Measurements from ENCODE around the gene ATRX.
A peak's percentile ranks its signal among the peaks of the same experiment; 100 is the strongest.
"Not testable (repeated sequence)": the region's sequence is repeated elsewhere in the genome, so short reads cannot be mapped to it uniquely, and the experiment has no call there.

Gene ATRX

GRCh38 chrX:77622672-77623071 lies 163.3 kb downstream of the ATRX start:
- DNase-seq (ENCODE audit: low read depth), result no peak

GRCh38 chrX:77622233-77622632 lies 163.8 kb downstream of the ATRX start:
- DNase-seq (ENCODE audit: low read depth), result no peak

DNA sequence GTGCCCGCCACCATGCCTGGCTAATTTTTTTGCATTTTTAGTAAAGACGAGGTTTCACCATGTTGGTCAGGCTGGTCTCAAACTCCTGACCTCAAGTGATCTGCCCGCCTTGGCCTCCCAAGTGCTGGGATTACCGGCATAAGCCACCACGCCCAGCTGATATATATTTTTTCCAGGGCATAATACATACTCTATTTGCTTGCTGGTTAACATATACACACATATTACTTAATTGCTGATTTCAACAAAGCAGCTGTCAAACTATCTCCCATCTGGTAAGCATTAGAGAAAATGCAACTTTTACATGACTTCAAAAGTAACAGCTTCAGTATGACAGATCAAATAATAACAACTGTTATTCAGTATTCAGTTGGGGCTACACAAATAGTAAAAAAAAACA lies 164.6 kb downstream of the ATRX start:
- not testable (repeated sequence) for DNase-seq (ENCODE audit: low read depth)

DNA sequence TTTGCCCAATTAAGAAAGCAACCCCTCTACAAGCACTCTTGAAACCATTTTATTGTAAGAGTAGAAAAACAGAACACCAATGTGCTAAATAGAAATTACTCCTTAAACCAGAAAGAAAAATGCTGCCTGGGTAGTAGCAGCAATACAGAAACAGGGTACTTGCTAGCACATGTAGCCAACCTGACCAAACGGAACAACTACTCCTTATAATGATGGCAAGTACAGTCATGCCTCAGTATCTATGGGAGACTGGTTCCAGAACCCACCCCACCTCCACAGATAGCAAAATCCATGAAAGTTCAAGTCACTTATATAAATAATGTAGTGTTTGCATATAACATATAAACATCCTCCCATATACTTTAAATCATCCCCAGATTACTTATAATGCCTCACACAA lies 168.8 kb downstream of the ATRX start:
- DNase-seq (ENCODE audit: low read depth), result no peak

- no peak for DNase-seq (ENCODE audit: low read depth)
Observed at GRCh38 chrX:77603635-77604336, 182.2 kb downstream of the ATRX start.

GRCh38 chrX:77597511-77597910 lies 188.5 kb downstream of the ATRX start:
- DNase-seq (ENCODE audit: low read depth), result no peak

- no peak for DNase-seq (ENCODE audit: low read depth)
Observed at GRCh38 chrX:77597090-77597489, 188.9 kb downstream of the ATRX start.

DNA sequence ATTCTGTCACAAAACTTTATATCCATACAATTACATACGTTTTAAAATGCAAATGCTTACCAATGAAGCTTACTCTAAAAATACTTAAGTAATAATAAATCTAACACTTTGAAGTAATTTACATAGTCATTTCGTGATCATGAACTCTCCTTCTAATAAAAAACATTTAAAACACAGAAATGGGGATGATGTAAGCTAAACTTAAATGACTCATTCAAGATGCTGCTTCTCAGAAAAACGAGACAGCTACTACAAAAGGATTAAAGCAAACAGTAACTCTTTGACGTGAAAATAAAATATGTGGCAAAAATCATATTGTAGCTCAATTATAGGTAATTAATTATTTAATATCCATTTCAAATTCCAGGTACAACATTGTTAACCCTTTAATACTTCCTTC lies 190.2 kb downstream of the ATRX start:
- DNase-seq (ENCODE audit: low read depth), result no peak

DNA sequence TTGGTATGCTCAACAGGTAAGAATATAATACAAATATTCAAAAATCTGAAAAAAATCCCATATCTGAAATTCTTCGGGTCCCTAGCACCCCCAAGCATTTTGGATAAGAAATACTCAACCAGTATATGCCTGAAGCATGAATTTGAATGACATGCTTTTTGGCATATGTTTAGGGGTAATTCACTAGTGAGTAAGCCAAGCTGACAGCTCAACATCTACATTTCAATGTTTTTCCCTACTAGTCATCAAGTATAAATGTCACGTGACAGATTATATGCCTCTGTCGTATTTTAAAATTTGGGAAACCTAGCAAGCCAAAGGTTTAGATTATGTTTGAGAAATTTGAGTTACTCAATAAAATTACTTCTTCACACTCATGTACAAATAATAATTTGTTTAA lies 213.7 kb downstream of the ATRX start:
- DNase-seq (ENCODE audit: low read depth), result no peak

DNA sequence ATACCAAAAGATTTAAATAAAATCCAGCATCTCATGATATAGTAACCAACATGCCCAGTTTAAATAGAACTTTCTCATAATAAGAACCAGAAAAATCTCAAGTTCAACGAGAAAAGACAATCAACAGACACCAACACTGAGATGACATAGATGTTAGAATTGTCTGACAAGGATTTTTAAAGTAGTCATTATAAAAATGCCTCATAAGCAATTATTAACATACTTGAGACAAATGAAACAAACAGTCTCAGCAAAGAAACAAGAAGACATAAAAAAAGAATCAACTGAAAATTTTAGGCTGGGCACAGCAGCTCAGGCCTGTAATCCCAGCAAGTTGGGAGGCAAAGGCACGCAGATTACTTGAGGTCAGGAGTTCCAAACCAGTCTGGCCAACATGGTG lies 220.7 kb downstream of the ATRX start:
- DNase-seq (ENCODE audit: low read depth), result no peak

DNA sequence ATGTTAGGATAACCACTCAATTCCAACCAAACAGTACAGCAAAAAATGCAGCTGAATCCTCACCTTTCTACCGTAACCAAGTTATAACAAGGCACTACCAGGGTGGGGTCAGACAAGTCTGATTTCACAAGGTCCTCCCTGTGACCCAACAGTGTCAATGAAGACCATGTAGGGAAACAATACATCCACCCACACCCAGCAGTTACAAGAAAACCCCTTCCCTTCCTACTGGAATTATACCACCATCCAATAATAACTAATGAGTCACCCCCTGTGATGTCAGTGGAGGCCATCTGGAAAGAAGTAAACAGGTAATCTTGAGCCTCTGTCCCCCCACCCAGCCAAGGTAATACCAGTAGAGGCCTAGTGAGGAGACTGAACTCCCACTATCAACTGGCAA lies 221.2 kb downstream of the ATRX start:
- no peak for DNase-seq (ENCODE audit: low read depth)

DNA sequence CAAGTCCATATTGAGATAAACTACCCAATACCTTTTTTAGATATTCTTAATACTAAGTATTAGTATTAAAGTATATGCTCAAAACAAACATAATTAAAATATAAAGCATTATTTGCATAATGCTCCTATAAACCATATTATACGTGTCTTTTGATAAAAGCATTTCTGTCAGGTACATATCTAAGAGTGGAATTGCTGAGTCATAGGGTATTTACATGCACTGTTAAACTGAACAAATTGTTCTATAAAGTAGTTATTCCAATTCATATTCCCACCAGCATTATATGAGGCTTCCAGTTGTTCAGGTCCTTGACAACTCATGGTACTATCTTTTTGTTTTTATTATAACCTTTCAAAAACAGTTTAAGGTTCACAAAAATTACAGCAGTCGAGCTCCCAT lies 224.6 kb downstream of the ATRX start:
- DNase-seq (ENCODE audit: low read depth), result no peak

GRCh38 chrX:77556276-77556675 lies 229.7 kb downstream of the ATRX start:
- DNase-seq (ENCODE audit: low read depth), result no peak

- no peak for DNase-seq (ENCODE audit: low read depth)
Observed at GRCh38 chrX:77548751-77549150, 237.3 kb downstream of the ATRX start.

- not testable (repeated sequence) for DNase-seq (ENCODE audit: low read depth)
Observed at GRCh38 chrX:77539778-77540177, 246.2 kb downstream of the ATRX start.

DNA sequence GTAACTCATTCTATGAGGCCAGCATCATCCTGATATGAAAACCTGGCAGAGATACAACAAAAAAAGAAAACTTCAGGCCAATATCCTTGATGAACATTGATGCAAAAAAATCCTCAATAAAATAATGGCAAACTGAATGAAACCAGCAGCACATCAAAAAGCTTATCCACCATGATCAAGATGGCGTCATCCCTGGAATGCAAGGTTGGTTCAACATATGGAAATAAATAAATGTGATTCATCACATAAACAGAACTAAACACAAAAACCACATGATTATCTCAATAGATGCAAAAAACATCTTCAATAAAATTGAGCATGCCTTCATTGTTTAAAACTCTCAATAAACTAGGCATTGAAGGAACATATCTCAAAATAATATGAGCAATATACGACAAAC lies 254.8 kb downstream of the ATRX start:
- DNase-seq (ENCODE audit: low read depth), result not testable (repeated sequence)

- DNase-seq (ENCODE audit: low read depth), result no peak
Observed at GRCh38 chrX:77528034-77528433, 258.0 kb downstream of the ATRX start.

DNA sequence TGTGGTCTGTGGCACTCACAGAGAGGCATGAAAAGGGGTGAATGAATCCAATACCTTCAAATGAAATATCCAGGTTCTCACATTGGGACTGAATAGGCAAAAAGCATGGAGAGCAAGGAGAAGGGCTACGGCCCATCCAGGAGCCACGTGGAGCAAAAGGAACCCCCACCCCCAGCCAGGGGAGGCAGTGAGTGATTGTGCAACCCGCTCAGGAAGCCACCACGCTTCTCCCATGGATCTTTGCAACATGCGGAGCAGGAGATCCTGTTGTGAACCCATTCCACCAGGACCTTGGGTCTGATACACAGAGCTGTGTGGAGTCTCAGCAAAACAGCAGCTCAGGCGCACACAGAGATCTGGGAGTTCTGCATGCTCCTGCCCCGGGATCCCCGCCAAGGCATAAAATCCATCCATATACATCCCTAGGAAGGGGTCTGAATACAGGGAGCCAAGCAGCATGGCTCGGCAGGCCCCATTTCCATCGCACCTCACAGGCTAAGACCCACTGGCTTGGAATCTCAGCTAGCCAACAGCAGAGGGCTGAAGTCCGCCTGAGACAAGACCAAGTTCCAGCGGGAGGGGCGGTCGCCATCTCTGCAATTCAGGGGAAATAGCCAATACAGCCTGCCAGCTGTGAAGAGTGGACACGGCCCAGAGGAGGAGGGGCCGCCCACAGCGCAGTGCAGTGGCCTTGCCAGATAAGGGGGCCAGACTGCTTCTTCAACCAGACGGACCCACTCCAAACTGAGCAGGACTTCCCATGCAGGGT lies 258.6 kb downstream of the ATRX start:
- DNase-seq (ENCODE audit: low read depth), result no peak

GRCh38 chrX:77519765-77520164 lies 266.3 kb downstream of the ATRX start:
- DNase-seq (ENCODE audit: low read depth), result no peak

- no peak for DNase-seq (ENCODE audit: low read depth)
Observed at GRCh38 chrX:77514177-77514576, 271.8 kb downstream of the ATRX start.

DNA sequence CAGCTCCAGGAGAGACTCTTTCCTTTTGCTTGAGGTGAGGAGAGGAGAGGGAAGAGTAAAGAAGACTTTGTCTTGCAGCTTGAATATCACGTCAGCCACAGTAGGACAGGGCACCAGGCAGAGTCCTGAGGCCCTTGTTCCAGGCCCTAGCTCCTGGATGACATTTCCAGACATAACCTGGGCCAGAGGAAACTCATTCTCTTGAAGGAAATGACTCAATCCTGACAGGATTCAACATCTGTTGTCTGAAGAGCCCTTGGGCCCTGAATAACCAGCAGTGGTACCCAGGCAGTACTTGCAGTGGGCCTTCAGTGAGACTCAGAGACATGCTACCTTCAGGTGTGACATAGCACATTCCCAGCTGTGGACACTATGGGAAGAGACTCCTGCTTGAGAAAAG lies 276.0 kb downstream of the ATRX start:
- DNase-seq (ENCODE audit: low read depth), result no peak

DNA sequence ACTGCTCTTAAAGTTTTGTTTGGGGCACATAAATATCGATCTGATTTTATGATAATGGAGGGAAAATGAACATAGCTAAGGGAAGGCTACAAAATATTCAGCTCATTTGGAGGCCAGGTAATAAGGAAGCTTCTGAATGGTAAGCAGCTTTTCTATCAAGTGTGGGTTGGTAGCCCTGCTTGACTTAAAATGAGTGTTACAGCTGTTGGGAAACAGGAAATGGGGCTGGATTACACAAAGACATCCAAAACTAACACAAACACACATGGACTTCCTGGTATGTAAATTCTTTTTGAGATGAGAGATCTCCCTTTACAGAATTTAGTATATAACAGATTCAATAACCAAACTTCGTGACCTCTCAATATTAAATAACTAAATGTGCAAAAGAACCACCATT lies 280.8 kb downstream of the ATRX start:
- DNase-seq (ENCODE audit: low read depth), result peak; percentile 2

DNA sequence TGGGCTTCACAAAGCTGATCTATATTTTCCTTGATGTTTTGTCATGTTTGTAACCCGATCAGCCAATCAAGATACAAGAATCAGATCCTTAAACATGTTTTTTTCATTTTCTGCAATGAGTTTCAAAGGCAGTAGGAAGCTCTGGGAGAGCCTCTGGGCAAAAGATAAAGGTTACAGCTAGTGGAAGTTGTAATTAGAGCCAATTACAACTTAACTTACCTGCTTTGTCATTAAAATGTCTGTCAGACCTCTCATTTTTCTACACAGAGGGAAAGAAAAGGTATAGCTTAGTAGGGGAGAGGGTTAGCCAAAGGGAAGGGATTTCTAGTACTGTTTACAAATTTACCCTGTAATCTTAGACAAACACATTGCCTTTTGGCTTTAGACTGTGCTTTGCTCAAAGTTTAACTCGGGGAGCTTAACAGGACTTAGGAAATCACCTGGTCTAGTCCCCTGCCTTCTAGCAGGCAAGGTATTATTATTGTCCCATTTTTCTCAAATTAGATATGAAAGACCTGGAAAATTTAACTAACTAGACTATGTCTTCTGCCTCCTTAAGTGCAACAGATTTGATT lies 283.0 kb downstream of the ATRX start:
- DNase-seq (ENCODE audit: low read depth), result no peak
